Measurements from ENCODE around the gene INS.

GRCh38 chr11:2154195-2154585, 6.8 kb downstream of the INS start:
- TF ChIP-seq CTCF (IDR thresholded peaks at IDR 0.05) (no peak), POLR2A (IDR thresholded peaks at IDR 0.05) (no peak)

Data from esophagus squamous epithelium (tissue), 4 donors.